T-helper 2 cell treated with Interferon-gamma antibody and Interleukin-4, amounts not matched to agents 100 ng/mL and 5 ng/mL, for 36 hours (primary cell): ENCODE data around the gene SETD1A. TPM values are rescaled to one million over a fixed set of nuclear protein-coding genes. Genes with fewer than 3 reads are reported as not detected.

Source experiments
- intact Hi-C: fragments of 100-400 bp; cut with micrococcal nuclease; formaldehyde crosslinking; loops from one replicate; pipeline ENCODE4 v1.15.1; 2023
- total RNA-seq: library from RNA; stranded (reverse); gene quantifications from 2 replicates; pipeline ENCODE4 v1.2.3, GENCODE V29; 2022

Gene SETD1A
- total RNA-seq, 1 donor from 2014 or later = 30.2 TPM

DNA sequence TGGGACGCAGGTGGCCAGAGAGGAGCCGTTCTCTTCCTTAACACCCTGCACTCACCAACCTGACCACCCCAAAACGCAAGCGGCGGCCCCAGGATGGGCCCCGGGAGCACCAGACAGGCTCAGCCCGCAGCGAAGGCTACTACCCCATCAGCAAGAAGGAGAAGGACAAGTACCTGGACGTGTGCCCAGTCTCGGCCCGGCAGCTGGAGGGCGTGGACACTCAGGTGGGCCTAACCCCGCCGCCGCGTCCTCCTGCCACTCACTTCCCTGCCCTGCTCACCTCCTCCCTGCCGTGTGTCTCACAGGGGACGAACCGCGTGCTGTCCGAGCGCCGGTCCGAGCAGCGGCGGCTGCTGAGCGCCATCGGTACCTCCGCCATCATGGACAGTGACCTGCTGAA lies 22.9 kb downstream of the SETD1A start:
- intact Hi-C loops = no loop called here

DNA sequence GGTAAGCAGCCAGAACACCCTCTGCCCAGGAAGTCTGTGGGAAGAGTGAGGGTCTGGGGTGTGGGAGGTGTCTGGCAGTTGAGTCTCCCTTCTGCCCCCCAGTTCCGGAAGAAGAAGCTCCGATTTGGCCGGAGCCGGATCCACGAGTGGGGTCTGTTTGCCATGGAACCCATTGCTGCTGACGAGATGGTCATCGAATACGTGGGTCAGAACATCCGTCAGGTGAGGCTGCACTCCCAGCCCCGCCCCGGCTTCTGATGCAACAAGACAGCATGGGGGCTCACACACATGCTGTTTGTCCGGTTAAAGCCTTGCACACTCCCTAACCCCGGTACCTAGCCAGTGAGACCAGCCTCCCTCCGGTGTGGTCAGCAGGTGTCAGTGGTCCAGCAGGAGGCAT lies 23.4 kb downstream of the SETD1A start:
- intact Hi-C loops = no loop called here

DNA sequence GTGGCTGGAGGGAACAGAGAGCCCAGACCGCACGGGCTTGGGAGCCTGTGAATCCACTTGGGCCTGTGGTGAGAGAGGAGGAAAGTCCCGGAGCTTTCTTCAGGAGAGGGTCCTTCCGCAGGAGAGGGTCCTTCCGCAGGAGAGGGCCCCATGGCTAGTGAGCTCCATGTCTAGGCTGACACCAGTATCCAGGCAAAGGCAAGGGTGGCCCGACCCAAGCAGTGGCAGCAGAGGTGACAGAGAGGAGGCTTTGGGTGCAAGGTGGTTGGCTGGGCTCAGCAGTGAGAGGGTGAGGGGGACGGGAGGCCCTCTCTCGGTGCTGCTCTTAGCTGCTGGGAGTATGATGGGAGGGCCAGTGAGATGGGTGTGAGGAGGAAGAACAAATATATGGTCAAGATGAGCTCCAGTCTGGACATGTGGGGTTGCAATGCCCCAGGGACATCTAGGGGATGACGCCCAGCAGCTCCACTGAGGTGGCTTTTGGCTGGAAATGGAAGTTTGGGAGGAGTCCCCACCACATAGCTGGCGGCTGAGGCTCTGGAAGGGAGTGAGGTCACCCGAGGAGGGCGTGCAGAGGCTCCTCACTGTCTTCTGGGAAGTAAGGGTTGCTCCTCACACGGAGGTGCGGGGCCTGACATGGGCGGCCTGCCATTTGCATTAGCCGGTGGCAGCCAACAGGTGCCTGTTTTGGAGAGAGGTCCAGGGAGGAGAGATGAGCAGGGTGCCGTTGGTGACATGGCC lies 25.2 kb downstream of the SETD1A start:
- intact Hi-C loops = no loop called here

DNA sequence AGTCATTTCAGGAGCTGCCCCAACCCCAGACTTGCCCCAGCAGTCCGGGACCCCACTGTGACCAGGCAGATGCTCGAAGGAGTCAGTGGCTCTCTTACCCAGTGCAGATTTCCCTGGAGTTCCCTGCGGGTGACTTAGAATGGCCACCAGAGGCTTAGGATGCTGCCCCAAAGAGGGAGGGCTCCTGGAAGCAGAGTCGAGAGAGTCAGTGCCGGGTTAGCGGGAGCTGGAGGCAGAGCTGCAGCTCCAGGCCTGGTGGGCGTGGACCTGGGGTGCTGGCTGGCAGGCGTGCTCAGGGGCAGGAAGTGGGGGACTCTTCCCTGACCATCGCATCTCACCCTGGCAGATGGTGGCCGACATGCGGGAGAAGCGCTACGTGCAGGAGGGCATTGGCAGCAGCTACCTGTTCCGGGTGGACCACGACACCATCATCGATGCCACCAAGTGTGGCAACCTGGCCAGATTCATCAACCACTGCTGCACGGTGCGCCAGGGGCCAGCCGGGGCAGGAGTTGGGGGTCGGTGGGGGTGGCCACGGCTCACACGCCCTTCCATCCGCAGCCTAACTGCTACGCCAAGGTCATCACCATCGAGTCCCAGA lies 25.8 kb downstream of the SETD1A start:
- intact Hi-C loops = no loop called here

DNA sequence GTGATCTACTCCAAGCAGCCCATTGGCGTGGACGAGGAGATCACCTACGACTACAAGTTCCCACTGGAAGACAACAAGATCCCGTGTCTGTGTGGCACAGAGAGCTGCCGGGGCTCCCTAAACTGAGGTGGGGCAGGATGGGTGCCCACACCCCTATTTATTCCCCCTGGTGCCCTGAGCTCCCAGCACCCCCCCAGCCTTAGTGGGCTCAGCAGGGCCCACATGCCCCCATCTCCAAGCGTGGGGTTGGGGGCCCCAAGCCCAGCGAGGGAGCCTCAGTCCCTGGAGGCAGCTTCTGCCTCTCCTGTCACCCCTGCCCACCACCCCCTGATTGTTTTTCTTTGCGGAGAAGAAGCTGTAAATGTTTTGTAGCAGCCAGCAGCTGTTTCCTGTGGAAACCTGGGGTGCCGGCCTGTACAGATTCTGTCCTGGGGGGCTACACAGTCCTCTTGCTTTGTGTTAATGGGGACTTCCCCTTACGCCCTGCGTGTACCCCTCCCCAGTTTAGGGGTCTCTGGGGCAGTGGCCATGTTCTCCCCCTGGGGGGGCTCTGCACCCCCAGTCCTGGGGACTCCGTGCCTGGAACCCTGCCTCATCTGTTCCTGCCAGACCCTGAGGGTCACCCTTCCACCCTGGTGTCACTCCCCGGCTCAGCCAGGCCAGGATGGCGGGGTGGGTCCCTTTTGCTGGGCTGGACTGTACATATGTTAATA lies 26.5 kb downstream of the SETD1A start:
- intact Hi-C loops = loop anchor here (2.0 kb wide), 1 partner anchor 459 kb away; the partner anchor contains the start of gene ZNF843

DNA sequence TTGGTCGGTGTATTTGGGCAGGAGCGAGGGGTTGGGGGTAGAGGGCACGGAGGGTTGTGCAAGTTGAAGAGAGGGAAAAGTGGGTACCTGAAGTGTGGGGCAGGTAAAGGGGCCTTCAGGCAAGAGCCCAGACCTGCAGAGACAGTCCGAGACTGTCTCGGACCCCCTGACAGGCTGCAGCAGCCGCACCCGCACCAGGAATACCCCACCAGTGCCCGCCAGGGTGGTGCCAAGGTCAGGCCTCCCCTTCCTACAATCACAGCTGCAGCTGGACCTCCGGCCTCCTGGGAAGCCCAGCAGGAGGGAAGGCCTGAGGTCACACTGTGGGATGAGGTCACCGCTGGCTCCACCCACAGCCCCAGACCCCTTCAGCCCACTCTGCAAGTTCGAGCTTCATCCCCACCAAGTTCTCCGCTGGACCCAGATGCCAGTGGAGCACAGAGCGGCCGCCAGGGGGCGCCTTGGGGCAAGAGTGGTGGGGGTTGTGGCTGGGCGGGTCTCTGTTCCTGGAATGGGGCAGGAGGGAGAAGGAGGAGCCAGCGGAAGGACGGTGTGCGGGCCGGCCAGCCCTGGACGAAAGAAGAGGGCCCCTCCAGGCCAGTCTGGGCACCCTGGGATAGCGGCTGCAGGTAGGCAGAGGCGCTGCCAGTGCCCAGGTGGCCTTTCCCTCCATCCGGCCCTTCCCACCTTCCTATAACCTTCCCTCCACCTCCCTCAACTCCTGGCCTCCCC lies 27.3 kb downstream of the SETD1A start, which contains the start of gene HSD3B7:
Gene HSD3B7, plus strand, starts transcription at position 539 of the 732 bp plus-strand sequence. CDS start 452 bp downstream, outside the sequence.
- intact Hi-C loops = loop anchor here (1.0 to 5.0 kb wide), 3 partner anchors 109 to 882 kb away; partner anchors contain the start of genes VKORC1 and ZNF843

DNA sequence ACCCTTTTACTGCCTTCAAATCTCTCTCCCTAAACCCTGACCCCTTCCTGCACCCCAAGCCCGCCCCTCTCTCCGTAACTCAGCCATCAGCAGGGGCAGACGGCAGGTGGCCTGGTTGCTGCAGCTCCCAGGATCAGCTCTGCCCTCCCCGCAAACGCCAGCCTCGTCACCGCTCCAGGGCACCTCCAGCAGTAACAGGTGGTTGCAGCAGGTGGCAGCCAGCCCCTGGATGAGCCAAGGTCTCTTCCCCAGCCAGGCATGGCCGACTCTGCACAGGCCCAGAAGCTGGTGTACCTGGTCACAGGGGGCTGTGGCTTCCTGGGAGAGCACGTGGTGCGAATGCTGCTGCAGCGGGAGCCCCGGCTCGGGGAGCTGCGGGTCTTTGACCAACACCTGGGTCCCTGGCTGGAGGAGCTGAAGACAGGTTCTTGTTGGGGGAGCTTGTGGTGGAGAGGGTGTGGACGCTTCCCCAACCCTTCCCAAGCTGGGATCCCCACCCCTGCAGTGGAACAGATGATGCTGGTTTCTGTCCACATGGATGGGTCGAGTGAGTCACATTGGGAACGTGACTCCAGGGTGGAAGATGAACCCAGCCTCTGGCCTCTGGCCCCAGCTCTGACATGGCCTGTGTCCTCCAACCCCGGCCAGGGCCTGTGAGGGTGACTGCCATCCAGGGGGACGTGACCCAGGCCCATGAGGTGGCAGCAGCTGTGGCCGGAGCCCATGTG lies 28.0 kb downstream of the SETD1A start:
- intact Hi-C loops = loop anchor here (1.0 to 5.0 kb wide), 3 partner anchors 109 to 882 kb away; partner anchors contain the start of genes VKORC1 and ZNF843

DNA sequence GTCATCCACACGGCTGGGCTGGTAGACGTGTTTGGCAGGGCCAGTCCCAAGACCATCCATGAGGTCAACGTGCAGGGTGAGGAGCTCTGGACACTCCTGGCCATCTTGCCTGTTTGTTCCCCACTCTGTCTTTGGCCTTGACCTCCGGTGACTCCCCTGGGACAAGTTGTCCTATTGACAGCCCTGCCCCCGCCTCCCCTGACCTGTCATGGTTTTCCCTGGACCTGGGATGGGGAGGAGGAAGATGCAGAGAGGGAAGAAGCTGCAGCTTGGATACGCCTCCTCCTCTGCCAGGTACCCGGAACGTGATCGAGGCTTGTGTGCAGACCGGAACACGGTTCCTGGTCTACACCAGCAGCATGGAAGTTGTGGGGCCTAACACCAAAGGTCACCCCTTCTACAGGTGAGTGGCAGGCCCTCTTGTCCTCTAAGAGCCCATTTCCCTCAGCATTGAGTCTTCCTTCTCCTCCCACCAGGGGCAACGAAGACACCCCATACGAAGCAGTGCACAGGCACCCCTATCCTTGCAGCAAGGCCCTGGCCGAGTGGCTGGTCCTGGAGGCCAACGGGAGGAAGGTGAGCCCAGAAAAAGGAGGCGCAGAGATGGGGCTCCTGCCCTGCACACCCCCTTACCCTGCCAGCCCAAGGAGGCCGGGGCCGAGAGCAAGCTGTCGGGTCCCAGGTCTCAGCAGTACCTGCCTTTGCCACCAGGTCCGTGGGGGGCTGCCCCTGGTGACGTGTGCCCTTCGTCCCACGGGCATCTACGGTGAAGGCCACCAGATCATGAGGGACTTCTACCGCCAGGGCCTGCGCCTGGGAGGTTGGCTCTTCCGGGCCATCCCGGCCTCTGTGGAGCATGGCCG lies 28.8 kb downstream of the SETD1A start:
- intact Hi-C loops = loop anchor here (5.0 kb wide), 1 partner anchor 881 kb away; no protein-coding TSS in a partner anchor

DNA sequence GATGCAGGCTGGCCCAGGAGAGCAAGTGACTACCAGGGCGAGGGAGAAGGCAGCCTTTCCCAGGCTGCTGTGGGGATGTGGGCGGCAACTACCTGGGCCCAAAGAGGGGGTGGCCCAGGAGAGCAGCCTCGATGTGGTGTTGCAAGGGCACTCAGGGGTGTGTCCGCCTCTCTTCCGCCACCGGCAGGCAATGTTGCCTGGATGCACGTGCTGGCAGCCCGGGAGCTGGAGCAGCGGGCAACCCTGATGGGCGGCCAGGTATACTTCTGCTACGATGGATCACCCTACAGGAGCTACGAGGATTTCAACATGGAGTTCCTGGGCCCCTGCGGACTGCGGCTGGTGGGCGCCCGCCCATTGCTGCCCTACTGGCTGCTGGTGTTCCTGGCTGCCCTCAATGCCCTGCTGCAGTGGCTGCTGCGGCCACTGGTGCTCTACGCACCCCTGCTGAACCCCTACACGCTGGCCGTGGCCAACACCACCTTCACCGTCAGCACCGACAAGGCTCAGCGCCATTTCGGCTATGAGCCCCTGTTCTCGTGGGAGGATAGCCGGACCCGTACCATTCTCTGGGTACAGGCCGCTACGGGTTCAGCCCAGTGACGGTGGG lies 30.1 kb downstream of the SETD1A start:
- intact Hi-C loops = loop anchor here (5.0 kb wide), 1 partner anchor 880 kb away; no protein-coding TSS in a partner anchor

DNA sequence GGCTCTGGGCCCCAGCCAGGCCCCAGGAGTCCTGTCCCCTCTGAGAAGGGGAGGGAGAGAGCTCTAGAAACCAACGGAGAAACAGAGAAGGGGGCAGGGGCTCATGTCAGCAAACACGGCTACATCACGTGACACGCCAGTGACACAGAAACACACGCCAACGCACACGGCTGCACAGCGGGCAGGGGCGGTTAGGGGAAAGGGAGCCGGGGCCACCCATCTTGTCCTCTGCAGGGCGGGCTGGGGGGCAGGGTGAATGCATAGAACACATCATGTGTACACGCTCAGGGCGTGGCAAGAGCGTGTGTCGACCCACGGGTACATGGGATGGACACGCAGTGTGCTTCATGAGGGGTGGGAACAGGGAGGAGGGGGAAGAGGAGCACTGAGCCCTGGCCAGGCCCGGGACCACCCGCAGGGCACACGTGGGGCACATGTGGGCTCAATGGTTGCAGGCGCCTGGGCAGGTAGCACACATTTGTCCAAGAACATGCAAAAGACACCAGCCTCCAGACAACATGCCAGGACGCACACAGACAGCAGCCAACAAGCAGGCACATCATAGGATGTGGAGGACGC lies 32.0 kb downstream of the SETD1A start:
- intact Hi-C loops = loop anchor here (5.0 kb wide), 1 partner anchor 878 kb away; no protein-coding TSS in a partner anchor

DNA sequence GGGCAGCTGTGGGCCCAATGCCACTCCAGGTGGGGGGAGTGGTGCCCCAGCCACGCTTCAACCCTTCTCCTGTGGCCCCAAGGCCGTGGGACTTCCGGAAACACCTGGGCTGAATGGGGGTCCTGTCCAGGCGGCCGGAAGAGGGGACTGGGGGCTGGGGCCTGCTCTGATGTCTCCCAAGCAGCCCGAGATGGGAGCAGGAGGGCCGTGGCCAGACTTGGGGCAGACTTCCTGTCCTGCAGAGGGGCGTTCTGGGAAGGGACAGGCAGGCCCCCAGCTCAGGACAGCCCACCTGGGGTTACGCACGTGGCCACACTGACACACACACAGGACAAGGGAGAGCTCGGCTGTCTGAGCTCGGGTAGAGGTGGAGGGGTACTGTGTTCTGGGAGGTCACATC lies 32.6 kb downstream of the SETD1A start:
- intact Hi-C loops = no loop called here

DNA sequence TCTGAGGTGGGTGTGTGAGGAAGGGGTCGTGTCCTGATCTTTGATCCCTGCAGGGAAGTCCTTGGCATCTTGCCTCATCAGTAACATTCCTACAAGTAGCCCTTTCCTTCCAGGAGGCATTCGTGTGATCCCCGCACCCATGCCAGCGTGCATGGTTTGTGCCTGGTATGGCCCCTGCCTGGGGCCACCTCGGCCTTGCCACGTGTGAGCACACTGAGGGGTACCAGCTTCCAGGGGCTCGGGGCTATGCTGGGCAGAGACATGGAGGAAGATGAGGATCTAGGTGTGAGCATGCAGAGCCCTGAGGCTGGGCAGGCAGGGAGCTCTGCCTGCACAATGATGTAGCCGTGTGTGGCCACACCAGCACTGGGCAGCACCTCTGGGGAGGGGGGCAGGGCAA lies 33.5 kb downstream of the SETD1A start:
- intact Hi-C loops = no loop called here

DNA sequence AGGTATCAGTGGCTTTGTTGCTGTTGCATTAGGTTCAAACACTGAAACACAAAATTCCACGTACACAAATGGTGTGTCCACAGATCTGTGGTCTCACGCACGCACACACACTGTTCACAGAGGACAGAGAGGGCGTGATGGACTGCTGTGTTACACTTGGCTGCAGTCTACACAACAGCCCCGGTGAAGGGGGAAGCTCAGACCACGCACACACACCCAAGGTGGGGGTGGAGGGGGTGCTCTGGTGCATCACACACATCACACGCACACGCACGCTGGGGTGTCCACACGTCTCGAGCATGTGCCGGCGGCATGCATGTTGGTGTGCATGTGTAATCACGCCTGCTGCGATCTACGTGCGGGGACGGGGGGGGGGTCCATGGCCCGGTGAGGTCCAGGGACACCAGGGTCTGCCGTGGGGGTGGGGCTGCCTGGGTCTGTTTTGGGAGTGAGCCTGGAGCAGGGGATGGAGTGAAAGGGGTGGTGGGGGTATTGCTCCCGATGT lies 34.8 kb downstream of the SETD1A start:
- intact Hi-C loops = no loop called here

DNA sequence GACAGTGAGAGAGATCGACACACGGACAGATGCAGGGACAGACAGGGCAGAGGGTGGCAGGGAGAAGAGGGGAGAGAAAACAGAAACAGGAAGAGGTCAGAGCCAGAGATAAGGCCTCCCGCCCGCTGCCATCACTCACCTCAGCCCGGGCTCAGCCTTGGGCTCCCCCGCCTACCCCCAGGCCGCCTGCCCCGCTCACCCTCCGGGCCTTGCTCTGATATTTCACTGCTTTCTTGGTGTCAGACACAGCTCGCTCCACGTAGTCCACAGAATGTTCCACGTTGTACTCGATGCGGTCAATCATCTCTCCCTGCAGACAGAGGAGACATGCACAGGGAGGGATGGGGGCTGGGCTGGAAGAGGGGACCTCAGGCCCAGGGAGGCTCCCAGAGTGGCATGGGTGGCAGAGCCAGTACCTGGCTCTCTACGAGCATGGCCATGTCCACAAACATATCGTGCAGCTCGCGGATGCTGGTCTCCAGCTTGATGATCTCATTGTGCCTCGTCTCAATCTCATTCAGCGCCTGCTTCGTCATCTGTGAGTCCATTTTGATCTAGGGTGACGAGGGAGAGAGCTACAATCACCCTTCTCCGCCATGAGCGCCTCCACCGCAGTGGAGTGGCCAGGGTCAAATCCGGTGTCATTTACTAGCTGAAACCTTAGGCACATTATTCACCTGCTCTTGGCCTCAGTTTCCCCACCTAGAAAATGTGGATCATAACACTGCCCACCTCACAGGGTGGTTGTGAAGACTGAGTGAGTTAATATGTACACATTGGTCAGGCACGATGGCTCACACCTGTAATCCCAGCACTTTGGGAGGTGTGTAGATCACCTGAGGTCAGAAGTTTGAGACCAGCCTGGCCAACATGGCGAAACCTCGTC lies 35.6 kb downstream of the SETD1A start:
- intact Hi-C loops = no loop called here

DNA sequence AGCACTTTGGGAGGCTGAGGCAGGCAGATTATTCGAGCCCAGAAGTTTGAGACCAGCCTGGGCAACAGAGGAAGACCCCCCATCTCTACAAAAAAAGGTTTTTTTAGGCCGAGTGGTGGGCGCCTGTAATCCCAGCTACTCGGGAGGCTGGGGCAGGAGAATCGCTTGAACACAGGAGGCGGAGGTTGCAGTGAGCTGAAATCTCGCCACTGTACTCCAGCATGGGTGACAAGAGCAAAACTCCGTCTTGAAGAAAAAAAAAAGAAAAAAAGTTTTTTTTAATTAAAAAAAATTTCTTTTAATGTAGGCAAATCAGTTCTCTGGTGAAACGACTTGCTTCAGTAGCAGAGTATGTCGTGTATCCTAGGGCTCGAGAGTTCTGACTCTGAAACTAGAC lies 38.4 kb downstream of the SETD1A start:
- intact Hi-C loops = loop anchor here (5.0 kb wide), 1 partner anchor 39 kb away; the partner anchor contains the start of gene SETD1A

DNA sequence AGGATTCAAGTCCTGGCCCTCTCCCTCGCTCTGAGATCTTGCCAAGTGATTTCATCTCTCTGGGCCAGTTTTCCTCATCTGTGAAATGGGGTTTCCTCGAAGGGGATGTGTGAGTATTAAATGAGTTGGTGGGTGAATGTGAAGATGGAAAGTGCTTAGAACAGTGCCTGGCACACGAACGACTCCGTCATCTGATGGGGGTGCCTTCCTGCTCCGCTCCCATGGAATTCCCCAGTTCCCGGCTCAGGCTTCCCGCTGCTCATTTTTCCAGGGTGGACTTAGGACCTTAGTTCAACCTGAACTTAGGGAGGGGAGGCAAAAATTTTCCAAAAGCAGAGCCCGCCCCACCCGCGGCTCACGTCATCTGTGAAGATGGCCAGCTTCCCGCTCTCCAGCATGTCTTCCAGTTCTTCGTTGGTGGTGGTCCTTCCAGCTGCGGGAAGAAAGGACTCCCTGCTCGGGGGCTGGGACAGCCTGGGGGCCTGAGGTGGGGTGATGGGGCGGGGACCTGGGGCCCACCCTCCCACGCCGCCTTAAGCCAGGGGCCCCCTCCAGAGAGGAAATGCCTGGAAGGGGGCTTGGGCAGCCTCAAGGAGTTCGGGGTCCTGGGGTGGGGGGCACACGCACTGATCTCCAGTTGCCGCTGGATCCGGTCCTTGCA lies 38.9 kb downstream of the SETD1A start:
- intact Hi-C loops = loop anchor here (5.0 kb wide), 1 partner anchor 39 kb away; the partner anchor contains the start of gene SETD1A
